ENCODE data around the gene ATP8B1.

ATP8B1 gene

DNA sequence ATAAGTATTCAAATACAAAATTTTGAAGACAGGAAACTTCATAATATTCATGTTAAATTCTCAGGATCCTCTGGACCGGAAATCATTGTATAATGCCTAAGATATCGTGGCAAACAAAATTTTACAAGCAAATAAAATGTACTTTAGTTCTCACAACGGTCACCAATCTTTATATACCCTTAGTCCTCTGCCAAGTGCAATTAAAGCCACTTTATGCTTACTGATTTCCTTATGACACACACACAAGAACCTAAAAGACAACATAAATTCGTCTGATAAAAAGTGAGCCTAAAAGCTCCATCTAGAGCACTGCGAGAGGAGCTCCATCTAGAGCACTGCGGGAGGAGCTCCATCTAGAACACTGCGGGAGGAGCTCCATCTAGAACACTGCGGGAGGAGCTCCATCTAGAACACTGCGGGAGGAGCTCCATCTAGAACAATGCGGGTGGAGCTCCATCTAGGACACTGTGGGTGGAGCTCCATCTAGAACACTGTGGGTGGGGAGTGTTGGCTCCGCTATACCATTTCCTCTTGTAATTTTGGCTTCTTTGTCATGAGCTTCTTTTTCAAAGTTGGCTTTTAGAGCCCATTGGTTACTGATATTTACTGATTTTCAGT lies 15.9 kb downstream of the ATP8B1 start:
- Histone ChIP-seq H3K4me2 (ENCODE audit: insufficient read depth, low read length) (no peak overlapping the region), H3K4me1 (ENCODE audit: insufficient read depth, low read length) (no peaks in the 10 kb centered on the region), H3K9me3 (ENCODE audit: insufficient read depth, low read length, severe bottlenecking) (no peaks in the 10 kb centered on the region), H3K9ac (ENCODE audit: low read depth, low read length) (no peak overlapping the region), H3K27me3 (ENCODE audit: insufficient read depth, low read length, poor library complexity) (no peaks in the 10 kb centered on the region), H3K27ac (ENCODE audit: low read length) (no peak overlapping the region), H2AFZ (ENCODE audit: low read depth, low read length) (no peak overlapping the region), H3K79me2 (ENCODE audit: insufficient read depth, low read length) (no peaks in the 10 kb centered on the region), H3K4me3 (ENCODE audit: low read depth in 1 of 2, low read length in 2 of 2) (no peak overlapping the region), H4K20me1 (ENCODE audit: insufficient read depth, low read length) (no peaks in the 10 kb centered on the region), H3K36me3 (ENCODE audit: insufficient read depth, low read length) (no peaks in the 10 kb centered on the region)
- ATAC-seq (ENCODE audit: insufficient read depth, low read depth) (no peak), DNase-seq (no peak)
- TF ChIP-seq, protein P1, sequence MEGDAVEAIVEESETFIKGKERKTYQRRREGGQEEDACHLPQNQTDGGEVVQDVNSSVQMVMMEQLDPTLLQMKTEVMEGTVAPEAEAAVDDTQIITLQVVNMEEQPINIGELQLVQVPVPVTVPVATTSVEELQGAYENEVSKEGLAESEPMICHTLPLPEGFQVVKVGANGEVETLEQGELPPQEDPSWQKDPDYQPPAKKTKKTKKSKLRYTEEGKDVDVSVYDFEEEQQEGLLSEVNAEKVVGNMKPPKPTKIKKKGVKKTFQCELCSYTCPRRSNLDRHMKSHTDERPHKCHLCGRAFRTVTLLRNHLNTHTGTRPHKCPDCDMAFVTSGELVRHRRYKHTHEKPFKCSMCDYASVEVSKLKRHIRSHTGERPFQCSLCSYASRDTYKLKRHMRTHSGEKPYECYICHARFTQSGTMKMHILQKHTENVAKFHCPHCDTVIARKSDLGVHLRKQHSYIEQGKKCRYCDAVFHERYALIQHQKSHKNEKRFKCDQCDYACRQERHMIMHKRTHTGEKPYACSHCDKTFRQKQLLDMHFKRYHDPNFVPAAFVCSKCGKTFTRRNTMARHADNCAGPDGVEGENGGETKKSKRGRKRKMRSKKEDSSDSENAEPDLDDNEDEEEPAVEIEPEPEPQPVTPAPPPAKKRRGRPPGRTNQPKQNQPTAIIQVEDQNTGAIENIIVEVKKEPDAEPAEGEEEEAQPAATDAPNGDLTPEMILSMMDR (IDR thresholded peaks at IDR 0.05; ENCODE audit: borderline replicate concordance, extremely low read depth, low read length, poor library complexity, severe bottlenecking), result no peak
- no peak for TF ChIP-seq EZH2 (IDR thresholded peaks at IDR 0.05; ENCODE audit: borderline replicate concordance, low read depth, low read length, severe bottlenecking)

DNA sequence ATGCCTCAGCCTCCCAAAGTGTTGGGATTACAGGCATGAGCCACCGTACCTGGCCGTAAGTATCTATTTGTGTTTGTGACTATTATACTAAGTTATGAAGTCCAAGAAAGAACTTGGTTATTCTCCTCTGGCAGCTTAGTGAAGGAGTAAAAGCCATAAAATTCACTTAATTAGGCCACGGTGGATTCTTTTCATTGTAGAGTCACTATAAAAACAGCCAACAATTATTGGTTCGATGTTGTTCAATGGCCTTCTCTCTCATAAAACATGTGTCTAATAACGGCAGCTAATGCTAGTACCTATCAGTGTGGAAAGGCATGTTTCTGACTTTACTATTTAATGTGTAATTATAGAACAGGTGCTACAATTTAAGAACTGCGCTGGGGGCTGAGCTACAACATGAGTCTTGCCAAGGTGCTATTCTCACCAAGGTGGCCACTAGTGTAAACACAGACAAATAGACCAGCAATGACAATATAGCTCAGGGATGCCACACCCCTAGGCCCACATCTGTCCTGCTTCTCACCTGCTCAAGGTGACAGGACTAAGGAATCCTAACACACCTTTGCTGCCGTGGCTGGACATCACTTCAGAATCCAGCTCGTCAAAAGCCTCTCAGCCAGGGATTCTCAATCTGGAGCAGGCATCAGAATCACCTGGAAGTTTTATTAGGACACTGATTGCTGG lies 17.2 kb downstream of the ATP8B1 start:
- Histone ChIP-seq H3K79me2 (ENCODE audit: insufficient read depth, low read length) (no peaks in the 10 kb centered on the region), H3K36me3 (ENCODE audit: insufficient read depth, low read length) (0 out of 2 replicates have a peak, but pooled peaks cover under 1% of the 10 kb centered on the region), H3K4me3 (ENCODE audit: low read depth in 1 of 2, low read length in 2 of 2) (no peak overlapping the region), H3K4me2 (ENCODE audit: insufficient read depth, low read length) (no peak overlapping the region), H3K27me3 (ENCODE audit: insufficient read depth, low read length, poor library complexity) (no peaks in the 10 kb centered on the region), H3K9ac (ENCODE audit: low read depth, low read length) (no peak overlapping the region), H3K27ac (ENCODE audit: low read length) (no peak overlapping the region), H3K9me3 (ENCODE audit: insufficient read depth, low read length, severe bottlenecking) (no peaks in the 10 kb centered on the region), H3K4me1 (ENCODE audit: insufficient read depth, low read length) (peaks cover 1% of the 10 kb centered on the region; the same call in 1 of the 2 replicates), H2AFZ (ENCODE audit: low read depth, low read length) (no peak overlapping the region), H4K20me1 (ENCODE audit: insufficient read depth, low read length) (no peaks in the 10 kb centered on the region)
- TF ChIP-seq, protein P1 (IDR thresholded peaks at IDR 0.05; ENCODE audit: borderline replicate concordance, extremely low read depth, low read length, poor library complexity, severe bottlenecking), result no peak
- no peak for TF ChIP-seq EZH2 (IDR thresholded peaks at IDR 0.05; ENCODE audit: borderline replicate concordance, low read depth, low read length, severe bottlenecking)
- ATAC-seq (ENCODE audit: insufficient read depth, low read depth), result no peak
- DNase-seq, result no peak

DNA sequence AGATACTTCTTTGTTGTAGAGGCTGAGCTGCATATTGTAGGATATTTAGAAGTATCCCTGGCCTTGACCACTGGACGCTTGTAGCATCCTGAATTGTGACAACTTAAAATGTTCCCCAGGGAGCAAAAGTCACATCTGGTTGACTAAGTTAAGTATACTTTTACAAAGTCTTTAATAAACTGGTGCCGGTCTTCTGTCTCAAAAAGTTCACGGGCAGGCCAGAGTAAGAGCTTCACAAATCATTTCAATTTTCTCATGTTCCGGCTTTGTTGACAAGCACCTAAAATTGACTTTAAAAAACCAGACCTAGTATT lies 18.4 kb downstream of the ATP8B1 start:
- Histone ChIP-seq H4K20me1 (ENCODE audit: insufficient read depth, low read length) (no peaks in the 10 kb centered on the region), H3K4me1 (ENCODE audit: insufficient read depth, low read length) (peaks cover 12% of the 10 kb centered on the region), H3K27ac (ENCODE audit: low read length) (no peak overlapping the region)

More for the DNA sequence above, 18.4 kb downstream of the ATP8B1 start:
- H3K4me2 ChIP-seq (ENCODE audit: insufficient read depth, low read length), result no peak overlapping the region
- H3K79me2 ChIP-seq (ENCODE audit: insufficient read depth, low read length), result no peaks in the 10 kb centered on the region
- H3K27me3 ChIP-seq (ENCODE audit: insufficient read depth, low read length, poor library complexity), result no peaks in the 10 kb centered on the region
- TF ChIP-seq EZH2 (IDR thresholded peaks at IDR 0.05; ENCODE audit: borderline replicate concordance, low read depth, low read length, severe bottlenecking), result no peak
- TF ChIP-seq, protein P1 (IDR thresholded peaks at IDR 0.05; ENCODE audit: borderline replicate concordance, extremely low read depth, low read length, poor library complexity, severe bottlenecking), result no peak
- no peak overlapping the region for H3K4me3 ChIP-seq (ENCODE audit: low read depth in 1 of 2, low read length in 2 of 2)
- H3K9me3 ChIP-seq (ENCODE audit: insufficient read depth, low read length, severe bottlenecking), result no peaks in the 10 kb centered on the region
- ATAC-seq (ENCODE audit: insufficient read depth, low read depth) (no peak), DNase-seq (no peak)
- H3K36me3 ChIP-seq (ENCODE audit: insufficient read depth, low read length), result 0 out of 2 replicates have a peak, but pooled peaks cover 3% of the 10 kb centered on the region
- H3K9ac ChIP-seq (ENCODE audit: low read depth, low read length), result no peak overlapping the region
- H2AFZ ChIP-seq (ENCODE audit: low read depth, low read length), result no peak overlapping the region

Data from DND-41 (cell line).